GM13976 (cell line): ENCODE results near the gene CAPZB.

Source experiments
- DNase-seq: peaks from one replicate; pipeline ENCODE4 v3.0.0; 2012; ENCODE audit warnings: low spot score
- CTCF ChIP-seq: IDR thresholded peaks from 2 replicates; pipeline ENCODE4 v1.5.1; 2012; ENCODE audit warnings: borderline replicate concordance, mild to moderate bottlenecking; ENCODE audit not compliant: insufficient read depth; ENCODE audit errors: extremely low read depth, missing control alignments, control extremely low read depth
- in situ Hi-C: fragments of 300-500 bp; cut with MboI; formaldehyde crosslinking; loops from one replicate; pipeline ENCODE4 v1.12.0; 2022; ENCODE audit warnings: low sequenced_read_pairs, mixed read lengths, inconsistent platforms; ENCODE audit not compliant: unreplicated experiment

Gene CAPZB

GRCh38 chr1:19372602-19373001 is 112.7 kb downstream of the CAPZB start:
- in situ Hi-C loops: no loop called here
- no peak for DNase-seq
- TF ChIP-seq CTCF: no peak

- in situ Hi-C loops: no loop called here
- DNase-seq: no peak
- TF ChIP-seq CTCF: no peak
Measured at GRCh38 chr1:19372136-19372514, 113.2 kb downstream of the CAPZB start.

- no peak for DNase-seq
- no peak for TF ChIP-seq CTCF
- in situ Hi-C loops: no loop called here
Measured at GRCh38 chr1:19371226-19372135, 113.9 kb downstream of the CAPZB start.

- in situ Hi-C loops: no loop called here
- DNase-seq: no peak
- no peak for TF ChIP-seq CTCF
Measured at GRCh38 chr1:19370453-19371170, 114.7 kb downstream of the CAPZB start.

- no peak for TF ChIP-seq CTCF
- in situ Hi-C loops: no loop called here
- DNase-seq: no peak
Measured at GRCh38 chr1:19369396-19370090, 115.8 kb downstream of the CAPZB start.

- in situ Hi-C loops: no loop called here
- TF ChIP-seq CTCF: no peak
- DNase-seq: no peak
Measured at GRCh38 chr1:19368964-19369363, 116.4 kb downstream of the CAPZB start.
